Kidney glomerular epithelial cell (primary cell): ENCODE results near the gene MYRFL.

Source experiments
- DNase-seq: peaks from one replicate; lab custom pipeline; 2025; lab: John Stamatoyannopoulos, UW

Gene MYRFL

GRCh38 chr12:69932676-69933552 is 107.9 kb downstream of the MYRFL start:
- no peak for DNase-seq

GRCh38 chr12:69934011-69934410 is 109.0 kb downstream of the MYRFL start:
- DNase-seq: no peak

DNA sequence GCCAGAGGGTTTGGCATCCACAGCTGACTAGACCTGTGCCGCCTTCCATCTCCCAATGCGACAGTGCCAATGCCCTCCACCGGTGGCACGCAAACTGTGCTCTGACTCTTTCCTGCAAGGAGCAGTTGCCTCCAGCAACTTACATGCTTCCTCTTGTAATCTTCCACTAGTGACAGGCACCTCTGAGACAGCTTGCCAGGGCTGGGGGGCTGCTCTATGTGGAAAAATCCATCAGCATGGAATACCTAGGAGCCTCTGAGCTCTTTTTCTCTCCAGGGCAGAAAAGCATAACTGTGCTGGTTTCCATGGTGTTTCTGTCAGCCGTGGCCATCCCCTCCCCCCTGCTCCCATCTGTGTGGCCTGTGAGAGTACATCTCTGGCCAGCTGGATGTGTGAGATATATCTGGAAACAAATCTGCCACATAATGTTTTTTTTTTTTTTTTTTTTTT is 110.6 kb downstream of the MYRFL start:
- DNase-seq: no peak

DNA sequence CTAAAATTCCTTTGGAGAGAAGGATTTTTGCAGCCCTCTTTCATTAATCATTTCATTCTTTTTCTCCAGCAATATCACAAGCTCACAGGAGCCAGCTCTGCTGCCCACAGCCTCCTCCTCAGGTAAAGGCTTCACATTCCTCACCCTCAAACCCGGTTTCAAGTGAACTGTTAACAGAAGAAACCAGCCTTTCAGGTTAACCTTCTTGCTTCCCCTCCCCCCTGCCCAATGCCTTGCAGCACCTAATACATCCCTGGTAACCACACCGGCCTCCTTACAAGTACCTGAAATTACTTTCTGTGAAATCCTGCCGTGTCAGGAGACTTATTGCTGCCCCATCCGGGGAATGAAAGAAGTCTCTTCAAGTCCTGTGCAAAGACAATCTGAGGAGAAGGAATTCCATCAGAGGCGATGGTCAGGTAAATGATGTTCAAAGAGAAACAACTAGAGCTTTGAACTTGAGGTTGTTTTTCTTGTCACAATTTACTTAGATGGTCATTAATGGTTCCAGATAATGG is 111.2 kb downstream of the MYRFL start:
- no peak for DNase-seq

DNA sequence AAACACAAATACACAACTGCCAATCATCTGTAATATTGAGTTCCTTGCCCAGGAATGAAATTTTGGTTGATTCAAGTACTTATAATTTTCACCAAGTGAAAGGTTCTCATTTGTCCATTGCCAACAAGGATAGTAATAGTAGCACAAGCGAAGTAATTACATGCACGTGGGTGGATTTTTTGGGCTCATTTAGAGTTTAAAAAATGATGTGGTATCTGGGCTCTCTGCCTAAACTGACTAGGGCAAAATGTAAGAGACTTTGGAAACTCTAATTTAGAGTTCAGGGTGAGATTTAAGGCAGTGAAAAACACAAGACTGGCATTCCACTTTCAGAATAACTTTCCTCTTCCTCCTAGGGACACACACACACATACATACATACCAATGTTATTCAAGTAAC is 111.7 kb downstream of the MYRFL start:
- no peak for DNase-seq

- DNase-seq: no peak
These were observed 122.1 kb downstream of the MYRFL start for GRCh38 chr12:69947123-69947522.

DNA sequence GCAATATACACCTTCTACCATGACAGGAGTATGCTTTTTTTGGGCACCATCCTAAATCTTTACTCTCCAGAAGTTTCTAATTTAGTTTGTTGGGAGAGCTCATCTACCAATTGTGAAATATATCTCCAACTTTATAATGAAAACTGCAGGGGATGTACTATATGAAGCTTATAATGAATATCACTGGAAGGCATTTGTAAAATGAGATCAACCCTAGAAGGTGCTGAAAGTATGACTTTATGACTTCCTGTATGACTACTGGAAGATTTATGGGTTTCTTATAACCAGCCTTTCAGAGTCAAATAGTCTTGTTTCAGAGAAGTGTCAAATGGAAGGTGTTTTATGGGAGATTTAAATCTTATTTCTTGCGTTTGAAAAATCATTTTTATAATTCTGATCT is 122.9 kb downstream of the MYRFL start:
- no peak for DNase-seq

- DNase-seq: no peak
These were observed 123.8 kb downstream of the MYRFL start for GRCh38 chr12:69948851-69949250.

- no peak for DNase-seq
These were observed 124.4 kb downstream of the MYRFL start for GRCh38 chr12:69949311-69950002.

- no peak for DNase-seq
These were observed 126.1 kb downstream of the MYRFL start for GRCh38 chr12:69951108-69951507.

DNA sequence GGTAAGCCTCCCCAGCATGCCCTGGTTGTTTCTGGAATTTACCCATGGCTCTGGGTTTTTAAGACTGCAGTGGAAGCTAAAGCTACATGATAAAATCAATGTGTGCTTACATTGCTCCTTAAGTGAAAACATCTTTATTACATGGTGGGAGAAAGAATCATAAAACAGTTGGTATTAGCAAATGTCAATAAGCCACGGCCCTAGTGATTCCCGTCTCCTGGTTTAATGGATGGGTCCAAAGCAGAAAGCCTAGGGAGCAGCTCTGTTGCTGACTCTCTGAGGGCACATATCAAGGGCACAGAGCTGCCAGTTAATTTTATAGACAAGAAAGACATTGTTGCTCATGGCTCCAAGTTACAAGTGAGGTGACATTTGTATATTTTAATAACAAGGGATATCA is 127.9 kb downstream of the MYRFL start:
- no peak for DNase-seq

GRCh38 chr12:69961246-69961645 is 136.2 kb downstream of the MYRFL start:
- no peak for DNase-seq

DNA sequence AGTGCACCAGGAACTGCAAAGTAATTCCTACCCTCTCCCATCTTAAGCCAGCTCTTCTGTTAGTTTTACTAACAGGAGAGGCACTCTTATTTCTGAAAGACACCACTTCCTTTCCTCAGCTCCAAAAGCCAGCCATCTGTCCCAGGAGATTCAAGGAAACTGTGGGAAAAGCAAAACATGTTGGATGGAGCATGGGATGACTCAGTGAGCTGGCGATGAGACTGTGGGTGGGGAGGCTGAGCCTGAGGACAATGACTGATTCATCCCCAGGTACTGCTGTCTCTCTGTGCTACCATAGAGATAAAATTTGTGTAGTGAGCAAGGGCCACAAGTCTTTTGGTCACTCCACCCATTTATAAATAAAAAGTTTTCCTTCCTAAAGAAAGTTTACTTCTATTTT is 141.4 kb downstream of the MYRFL start:
- peak; percentile 87 for DNase-seq

GRCh38 chr12:69966839-69967238 is 141.8 kb downstream of the MYRFL start:
- no peak for DNase-seq

DNA sequence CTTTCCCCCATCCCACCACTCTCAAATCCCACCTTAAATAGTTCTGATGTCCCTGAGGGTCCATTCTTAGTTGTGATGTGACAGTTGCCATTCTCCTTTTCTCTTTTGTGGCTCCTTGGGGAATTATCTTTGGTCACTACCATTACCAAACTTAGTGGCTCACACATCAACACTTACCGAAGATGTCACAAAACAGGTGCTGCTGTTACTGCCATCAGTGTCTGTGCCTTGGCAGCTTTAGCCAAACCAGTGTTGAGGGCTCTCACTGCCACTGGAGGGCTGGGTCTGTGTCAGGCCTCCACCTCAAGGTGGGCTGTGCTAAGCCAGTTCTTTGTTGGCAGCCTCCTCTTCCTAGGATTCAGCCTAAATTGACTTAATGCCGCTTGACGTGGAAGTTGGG is 144.0 kb downstream of the MYRFL start:
- DNase-seq: no peak

DNA sequence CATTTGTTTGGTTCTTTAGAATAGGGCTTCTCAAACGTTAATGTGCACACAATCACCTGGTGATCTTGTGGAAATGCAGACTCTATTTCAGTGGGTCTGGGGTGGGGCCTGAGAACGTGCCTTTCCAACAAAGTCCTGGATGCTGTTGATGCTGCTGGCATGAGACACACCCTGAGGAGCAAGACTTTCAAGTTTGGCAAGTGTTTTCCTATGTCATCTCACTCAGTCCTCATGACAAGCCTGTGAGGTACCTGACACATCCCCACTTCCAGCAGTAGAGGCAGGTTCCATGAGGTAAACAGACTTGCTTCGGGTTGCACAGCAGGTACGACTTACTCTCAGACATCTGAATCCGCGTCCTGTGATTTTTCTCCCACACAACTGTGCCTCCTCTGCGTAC is 147.1 kb downstream of the MYRFL start:
- no peak for DNase-seq

GRCh38 chr12:69978020-69978419 is 153.0 kb downstream of the MYRFL start:
- no peak for DNase-seq

DNA sequence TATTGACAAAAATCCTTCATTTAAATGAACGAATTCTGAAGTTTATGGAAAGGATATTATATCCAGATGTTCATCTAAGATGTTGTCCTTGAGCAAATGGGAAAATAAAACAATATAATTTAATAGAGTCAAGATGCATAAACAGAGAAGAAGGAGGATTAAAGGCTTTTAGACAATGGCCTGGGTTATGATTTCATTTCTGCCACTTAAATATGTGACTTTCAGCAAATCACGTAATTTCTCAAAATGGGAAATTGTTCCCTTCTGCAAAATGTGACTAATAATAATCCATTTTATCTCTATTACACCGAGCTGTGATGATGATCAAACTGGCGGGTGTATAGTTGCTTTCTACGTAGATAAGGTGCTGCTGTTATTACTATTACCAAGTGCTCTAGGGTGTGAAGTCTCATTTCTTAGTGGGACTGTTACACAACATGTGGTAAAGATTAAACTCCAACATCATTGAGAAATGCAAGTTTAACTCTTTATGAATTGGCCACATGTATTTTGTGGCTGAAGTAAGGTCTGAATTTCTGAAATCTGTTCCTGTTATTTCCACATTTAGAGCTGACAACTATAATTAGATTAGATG is 157.0 kb downstream of the MYRFL start:
- no peak for DNase-seq

DNA sequence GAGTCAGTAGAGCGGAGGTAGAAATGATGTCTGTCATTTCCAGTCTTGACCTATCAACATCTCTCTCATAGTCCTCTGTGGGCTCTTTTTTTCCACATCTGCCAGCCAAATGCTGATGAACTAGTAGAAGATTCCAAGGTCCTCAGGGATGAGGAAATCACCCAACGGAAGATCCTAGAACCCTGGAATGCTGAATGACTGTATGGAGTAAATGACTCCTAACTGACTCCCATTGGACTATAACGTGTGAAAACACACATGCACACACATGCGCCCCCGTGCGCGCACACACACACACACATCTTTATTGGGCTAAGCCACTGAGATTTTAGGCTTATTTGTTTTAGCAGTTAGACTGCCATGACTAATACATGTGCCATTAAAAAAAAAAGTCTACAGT is 159.2 kb downstream of the MYRFL start:
- DNase-seq: no peak

DNA sequence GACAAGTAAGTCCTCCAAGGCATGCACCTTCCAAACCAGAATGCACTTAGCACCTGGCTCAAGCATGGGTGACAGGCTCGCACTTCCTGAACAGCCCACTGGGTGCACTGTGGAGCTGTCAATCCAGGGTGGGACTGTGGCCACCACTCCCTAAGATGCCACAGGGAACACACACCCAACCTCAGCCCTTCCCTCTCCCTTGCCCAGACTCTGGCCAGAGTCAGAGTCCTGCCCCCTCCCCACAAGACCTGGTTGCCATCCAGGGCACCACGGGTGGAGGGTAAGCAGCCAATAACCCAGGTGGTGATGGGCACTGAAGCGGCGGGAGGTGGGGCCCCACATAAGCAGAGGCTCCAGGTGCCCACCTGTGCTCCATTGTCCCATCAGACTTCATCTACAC is 160.6 kb downstream of the MYRFL start:
- no peak for DNase-seq

DNA sequence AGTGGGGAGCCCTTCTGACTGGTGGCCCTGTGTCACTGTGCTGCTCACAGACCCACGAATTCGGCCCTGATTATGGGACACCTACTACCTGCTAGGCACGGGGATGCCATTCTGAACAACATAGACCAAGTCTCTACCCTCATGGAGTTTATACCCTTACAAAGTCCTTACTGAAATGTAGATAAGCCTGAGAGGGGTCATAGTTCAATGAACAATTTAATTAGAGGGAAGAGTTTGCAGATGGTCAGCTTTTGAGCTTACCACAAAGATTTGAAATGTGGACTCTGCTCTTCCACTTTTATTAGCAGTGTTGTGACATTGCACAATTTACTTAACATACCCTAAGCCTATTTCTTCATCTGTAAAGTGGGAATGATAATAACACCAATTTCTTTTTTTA is 161.1 kb downstream of the MYRFL start:
- no peak for DNase-seq

- peak; percentile 91 for DNase-seq
These were observed 162.6 kb downstream of the MYRFL start for GRCh38 chr12:69987579-69988091.
